Stimulated activated CD4-positive, alpha-beta T cell treated with anti-CD3 and anti-CD28 coated beads, Interleukin-4, amount 100 ng/mL, for 48 hours (primary cell): ENCODE results near the gene CPVL.

Experiments used
- DNase-seq, 2 donors: peaks; one replicate each; pipeline ENCODE4 v3.0.0-alpha.2; 2020; ENCODE audit warnings: low read depth in 2 of 2

The CPVL gene

GRCh38 chr7:29091715-29092114 is 54.6 kb downstream of the CPVL start:
- no peak for DNase-seq

DNA sequence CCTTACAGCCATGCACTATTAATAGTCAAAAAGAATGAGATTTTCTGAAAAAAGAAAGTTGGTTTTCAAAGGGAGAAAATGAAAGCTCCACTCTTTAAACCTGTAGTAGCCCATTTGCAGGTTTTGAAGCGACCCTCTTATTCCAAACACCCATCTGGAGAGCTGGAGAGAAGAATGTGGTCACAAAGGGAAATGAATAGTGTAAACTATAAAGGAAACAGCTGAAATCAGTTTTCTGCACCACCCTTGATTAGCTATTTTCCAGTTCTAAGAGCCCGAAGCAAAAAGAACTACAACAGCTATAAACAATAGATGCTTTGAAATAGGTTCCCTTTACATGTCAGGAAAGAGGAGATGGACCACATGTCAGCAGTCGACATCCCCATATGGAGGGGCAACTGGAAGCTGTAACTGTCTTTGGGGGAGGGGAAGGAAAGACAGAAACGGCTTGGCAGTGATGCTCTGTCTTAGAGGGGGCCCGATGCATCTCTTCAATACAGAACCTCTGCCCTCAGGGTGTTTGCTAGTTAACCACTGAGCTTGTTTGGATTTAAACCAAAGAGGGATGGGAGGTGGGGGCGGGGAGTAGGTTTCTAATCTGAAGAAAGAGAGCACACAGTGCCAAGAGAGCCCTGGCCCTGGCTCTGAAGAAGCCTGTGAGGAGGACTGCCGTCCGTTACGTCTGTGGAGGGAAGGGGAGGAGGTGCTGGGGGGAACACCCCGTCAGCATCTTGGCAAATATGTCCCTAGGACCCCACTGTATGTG is 55.3 kb downstream of the CPVL start:
- DNase-seq = no peak

DNA sequence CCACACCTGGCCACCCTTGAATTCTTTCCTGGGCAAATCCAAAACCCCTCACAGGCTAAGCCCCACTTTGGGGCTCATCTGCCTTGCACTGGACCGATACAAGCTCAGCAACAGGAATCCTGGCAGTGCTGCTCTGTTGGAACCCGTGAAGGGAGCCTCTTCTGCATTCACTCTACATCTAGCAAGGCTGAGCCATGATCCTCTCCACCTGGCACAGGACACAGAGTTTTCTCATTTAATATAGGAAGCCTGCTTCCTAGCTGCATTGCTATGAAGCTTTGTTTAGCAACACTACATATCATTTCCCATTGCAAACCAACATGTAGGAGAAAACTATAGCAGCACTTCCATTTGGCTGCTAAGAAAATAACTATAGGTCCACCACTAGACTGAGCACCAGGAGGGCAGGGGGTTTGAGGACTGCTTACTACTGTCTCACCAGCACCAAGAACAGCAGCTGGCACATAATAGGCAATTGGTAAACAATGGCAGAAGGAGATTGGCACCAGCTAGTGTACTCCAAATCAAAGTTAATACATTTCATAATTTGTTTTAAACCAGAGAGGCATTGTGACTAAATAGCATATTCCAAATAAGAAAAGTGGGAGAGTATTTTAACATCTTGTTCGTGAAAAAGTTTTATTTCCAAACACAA is 56.1 kb downstream of the CPVL start:
- no peak for DNase-seq

DNA sequence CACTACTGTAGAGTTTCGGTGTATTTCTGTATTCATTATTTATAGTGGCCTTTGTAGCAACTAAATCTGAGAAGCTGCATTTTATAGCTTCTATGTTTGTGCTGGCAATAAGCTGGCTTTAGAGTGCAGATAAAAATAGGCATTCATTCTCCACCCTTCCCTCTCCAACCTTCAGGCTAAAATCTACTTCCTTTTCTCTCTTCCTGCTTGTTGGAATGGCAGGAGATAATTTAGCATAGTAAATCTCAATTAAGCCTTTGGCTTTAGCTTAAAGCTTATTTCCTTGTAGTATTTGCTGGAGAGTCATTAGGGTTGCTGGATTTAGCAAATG is 58.5 kb downstream of the CPVL start:
- DNase-seq = no peak

DNA sequence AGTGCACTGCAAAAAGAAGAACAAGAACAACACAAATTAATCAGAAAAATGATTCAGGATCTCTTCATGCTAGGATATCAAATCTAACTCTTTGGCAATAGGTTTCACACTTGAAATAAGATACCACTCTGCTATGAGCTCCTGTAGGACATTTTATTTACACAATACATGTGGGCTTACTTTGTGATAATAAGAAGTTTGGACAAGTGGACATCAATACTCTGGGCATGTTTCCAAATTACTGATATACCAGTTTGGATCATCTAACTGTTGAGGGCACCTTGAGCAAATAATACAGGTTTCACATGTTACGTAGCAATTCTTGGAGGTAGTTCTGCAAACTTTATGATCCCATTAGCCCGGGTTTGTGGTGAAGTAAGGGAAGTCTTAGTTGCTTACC is 59.8 kb downstream of the CPVL start:
- no peak for DNase-seq

DNA sequence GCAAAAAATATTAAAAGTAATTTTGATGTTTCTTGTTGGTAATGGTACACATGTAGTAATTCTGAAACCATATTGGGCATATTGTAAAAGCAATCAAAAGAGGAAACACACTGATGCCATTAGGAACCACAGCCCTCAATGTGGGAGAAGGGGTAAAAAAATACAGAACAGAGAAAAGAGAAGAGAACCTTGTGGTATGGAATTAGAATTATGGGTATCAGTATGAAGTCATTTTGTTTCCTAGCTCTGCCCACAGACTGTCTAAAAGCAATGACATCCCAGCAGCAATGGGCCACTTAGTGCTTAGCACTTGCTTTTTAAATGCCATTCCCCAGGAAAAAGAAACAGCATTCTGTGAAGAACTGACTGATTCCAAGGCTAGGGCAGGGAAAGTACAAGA is 61.5 kb downstream of the CPVL start:
- DNase-seq = no peak

GRCh38 chr7:29080803-29081202 is 65.5 kb downstream of the CPVL start:
- no peak for DNase-seq

- DNase-seq = no peak
Observed at GRCh38 chr7:29078311-29079260, 67.8 kb downstream of the CPVL start.

GRCh38 chr7:29077854-29078253 is 68.5 kb downstream of the CPVL start:
- DNase-seq = no peak

- DNase-seq = no peak
Observed at GRCh38 chr7:29077176-29077575, 69.2 kb downstream of the CPVL start.

GRCh38 chr7:29076631-29077030 is 69.7 kb downstream of the CPVL start:
- DNase-seq = no peak

DNA sequence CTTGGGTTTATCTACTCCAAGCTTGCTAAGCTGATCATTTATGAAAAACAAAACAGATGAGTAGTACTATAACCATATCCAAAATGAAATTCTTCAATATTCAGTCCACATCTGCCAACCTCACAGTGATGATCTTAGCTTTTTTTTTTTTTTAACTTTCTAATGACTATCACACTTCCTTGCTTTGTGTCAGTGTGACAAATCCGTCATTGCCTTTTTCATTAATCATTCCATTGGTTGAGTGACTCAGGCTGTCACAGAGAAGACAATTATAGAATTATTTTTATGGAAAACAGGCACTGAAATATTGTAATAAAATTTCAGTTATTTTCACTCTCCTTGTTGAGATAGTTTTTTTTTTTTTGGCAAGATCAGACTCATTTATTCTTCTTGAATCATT is 70.7 kb downstream of the CPVL start:
- no peak for DNase-seq

GRCh38 chr7:29071203-29071874 is 75.0 kb downstream of the CPVL start:
- no peak for DNase-seq

- no peak for DNase-seq
Observed at GRCh38 chr7:29066641-29067040, 79.7 kb downstream of the CPVL start.

- DNase-seq = no peak
Observed at GRCh38 chr7:29065181-29065857, 81.0 kb downstream of the CPVL start.

DNA sequence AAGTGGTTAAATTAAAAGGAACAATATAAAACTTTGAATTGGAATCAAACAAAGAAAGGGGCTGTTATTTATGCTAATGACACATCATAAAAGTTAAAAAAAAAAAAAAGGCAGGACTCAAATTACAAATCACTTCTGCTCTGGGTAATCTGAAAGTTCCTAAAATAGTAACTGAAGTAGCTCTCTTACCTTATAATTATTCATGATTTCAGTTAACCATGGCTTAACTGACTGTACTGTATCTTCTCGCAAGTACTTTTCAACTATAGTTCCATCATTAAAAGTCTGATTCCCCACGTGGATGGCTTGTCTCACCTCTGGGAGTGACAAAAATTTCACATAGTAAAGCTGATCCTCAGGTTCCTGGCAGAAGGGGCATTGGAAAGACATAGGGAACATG is 82.5 kb downstream of the CPVL start:
- no peak for DNase-seq

DNA sequence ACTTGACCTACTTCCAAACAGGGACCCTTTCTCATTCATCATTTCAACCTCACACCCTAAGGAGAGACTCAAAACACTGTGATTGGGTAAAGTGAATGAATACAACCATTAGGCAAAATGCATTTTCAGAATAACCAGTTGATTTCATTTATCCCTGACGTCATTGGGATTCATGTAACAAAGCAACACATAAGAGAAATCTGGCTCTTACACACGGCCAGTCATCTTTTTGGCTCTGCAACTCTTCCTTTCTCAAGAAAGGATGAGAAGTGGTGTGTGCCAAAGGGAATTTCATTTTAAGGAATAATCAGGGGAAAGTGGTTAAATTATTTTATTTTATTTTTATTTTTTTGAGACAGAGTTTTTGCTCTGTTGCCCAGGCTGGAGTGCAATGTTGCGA is 83.1 kb downstream of the CPVL start:
- no peak for DNase-seq

GRCh38 chr7:29053105-29053872 is 93.0 kb downstream of the CPVL start:
- no peak for DNase-seq

DNA sequence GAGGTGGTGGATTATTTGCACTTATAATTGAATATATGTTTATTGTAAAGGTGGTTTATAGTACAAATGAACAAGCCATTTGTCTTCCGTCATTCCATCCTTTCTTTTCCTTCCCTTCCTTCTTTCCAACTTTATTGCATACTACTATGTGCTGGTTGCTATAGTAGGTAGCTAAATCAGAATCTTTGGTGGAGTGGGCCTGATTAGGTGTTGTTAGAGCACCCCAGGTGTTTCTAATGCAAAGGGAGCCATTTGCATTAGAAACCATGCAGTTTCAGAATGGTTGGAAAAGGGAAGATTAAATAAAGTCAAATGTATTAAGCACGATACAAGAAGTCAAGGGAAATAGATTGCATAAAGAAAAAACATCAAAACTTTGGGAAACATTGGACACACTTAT is 99.4 kb downstream of the CPVL start:
- no peak for DNase-seq

GRCh38 chr7:29045258-29046086 is 100.9 kb downstream of the CPVL start:
- no peak for DNase-seq
